HL-60 (cell line): ENCODE measurements around the gene COLEC12.

ENCODE experiments used
- GABPA ChIP-seq: IDR thresholded peaks from 2 replicates; pipeline ENCODE4 v1.6.1; 2012; ENCODE audit warnings: low read depth
- POLR2AphosphoS5 ChIP-seq: IDR thresholded peaks from 2 replicates; pipeline ENCODE4 v1.6.1; 2012; ENCODE audit warnings: low read depth
- TF ChIP-seq, protein P1 (sequence below): IDR thresholded peaks from one replicate; pipeline ENCODE4 v1.5.1; 2011; ENCODE audit warnings: low read length, control low read depth, inconsistent platforms; ENCODE audit not compliant: insufficient read depth

- TF ChIP-seq, protein P1, sequence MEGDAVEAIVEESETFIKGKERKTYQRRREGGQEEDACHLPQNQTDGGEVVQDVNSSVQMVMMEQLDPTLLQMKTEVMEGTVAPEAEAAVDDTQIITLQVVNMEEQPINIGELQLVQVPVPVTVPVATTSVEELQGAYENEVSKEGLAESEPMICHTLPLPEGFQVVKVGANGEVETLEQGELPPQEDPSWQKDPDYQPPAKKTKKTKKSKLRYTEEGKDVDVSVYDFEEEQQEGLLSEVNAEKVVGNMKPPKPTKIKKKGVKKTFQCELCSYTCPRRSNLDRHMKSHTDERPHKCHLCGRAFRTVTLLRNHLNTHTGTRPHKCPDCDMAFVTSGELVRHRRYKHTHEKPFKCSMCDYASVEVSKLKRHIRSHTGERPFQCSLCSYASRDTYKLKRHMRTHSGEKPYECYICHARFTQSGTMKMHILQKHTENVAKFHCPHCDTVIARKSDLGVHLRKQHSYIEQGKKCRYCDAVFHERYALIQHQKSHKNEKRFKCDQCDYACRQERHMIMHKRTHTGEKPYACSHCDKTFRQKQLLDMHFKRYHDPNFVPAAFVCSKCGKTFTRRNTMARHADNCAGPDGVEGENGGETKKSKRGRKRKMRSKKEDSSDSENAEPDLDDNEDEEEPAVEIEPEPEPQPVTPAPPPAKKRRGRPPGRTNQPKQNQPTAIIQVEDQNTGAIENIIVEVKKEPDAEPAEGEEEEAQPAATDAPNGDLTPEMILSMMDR: no peak
- TF ChIP-seq POLR2AphosphoS5 (no peak), GABPA (no peak)
Measured at GRCh38 chr18:306608-307255, 193.8 kb downstream of the COLEC12 start.
